Activated naive CD8-positive, alpha-beta T cell treated with anti-CD3 and anti-CD28 coated beads, Interleukin-2, amount 50 U/mL, for 24 hours (primary cell): Measurements from ENCODE around the gene PHACTR4.
A peak's percentile ranks its signal among the peaks of the same experiment; 100 is the strongest.

ENCODE experiments used
- ATAC-seq: fragments of 150-1000 bp; cut with Tn5 transposase; one replicate; pipeline ENCODE4 v1.10.0; 2021
- DNase-seq: peaks from one replicate; pipeline ENCODE4 v3.0.0; 2021
- H3K27ac Mint-ChIP-seq: one replicate; pipeline ENCODE4 v1.8.0; 2021; ENCODE audit warnings: mild to moderate bottlenecking, mixed read lengths
- H3K27me3 Mint-ChIP-seq: one replicate; pipeline ENCODE4 v1.8.0; 2021; ENCODE audit warnings: mixed read lengths
- H3K36me3 Mint-ChIP-seq: one replicate; pipeline ENCODE4 v1.8.0; 2021; ENCODE audit warnings: low read depth, mixed read lengths
- H3K4me1 Mint-ChIP-seq: one replicate; pipeline ENCODE4 v1.8.0; 2021; ENCODE audit warnings: mixed read lengths
- H3K4me3 Mint-ChIP-seq: one replicate; pipeline ENCODE4 v1.8.0; 2021; ENCODE audit warnings: mild to moderate bottlenecking, moderate library complexity, mixed read lengths
- H3K9me3 Mint-ChIP-seq: one replicate; pipeline ENCODE4 v1.8.0; 2021; ENCODE audit warnings: mixed read lengths

PHACTR4 gene

GRCh38 chr1:28392027-28392652 is 22.6 kb downstream of the PHACTR4 start:
- H3K27ac Mint-ChIP-seq, result no peak overlapping the region
- peak; percentile 71 for ATAC-seq
- no peaks in the 10 kb centered on the region for H3K9me3 Mint-ChIP-seq
- DNase-seq, result no peak
- no peaks in the 10 kb centered on the region for H3K27me3 Mint-ChIP-seq
- H3K36me3 Mint-ChIP-seq, result peaks cover 4% of the 10 kb centered on the region
- H3K4me1 Mint-ChIP-seq, result peaks cover 14% of the 10 kb centered on the region
- no peak overlapping the region for H3K4me3 Mint-ChIP-seq

DNA sequence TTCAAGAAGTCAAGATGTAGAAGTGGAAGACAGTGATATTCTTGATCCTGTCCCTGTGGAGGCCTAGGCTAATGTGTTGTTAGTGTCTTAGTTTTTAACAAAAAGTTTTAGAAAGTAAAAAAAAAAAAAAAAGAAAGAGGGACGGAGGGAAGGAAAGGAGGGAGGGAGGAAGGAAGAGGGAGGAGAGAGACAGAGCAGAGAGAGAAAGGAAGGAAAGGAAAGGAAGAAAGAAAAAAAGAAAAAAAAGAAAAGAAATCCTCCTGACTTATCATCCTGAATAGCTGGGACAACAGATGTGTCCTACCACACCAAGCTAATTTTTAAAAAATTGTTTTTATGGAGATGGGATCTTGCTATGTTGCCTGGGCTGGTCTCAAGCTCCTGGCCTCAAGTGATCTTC is 24.6 kb downstream of the PHACTR4 start:
- DNase-seq (no peak), ATAC-seq (no peak)
- Mint-ChIP-seq H3K36me3 (peaks cover 5% of the 10 kb centered on the region), H3K9me3 (no peaks in the 10 kb centered on the region), H3K4me1 (peaks cover 9% of the 10 kb centered on the region), H3K27ac (no peak overlapping the region), H3K27me3 (no peaks in the 10 kb centered on the region), H3K4me3 (no peak overlapping the region)

DNA sequence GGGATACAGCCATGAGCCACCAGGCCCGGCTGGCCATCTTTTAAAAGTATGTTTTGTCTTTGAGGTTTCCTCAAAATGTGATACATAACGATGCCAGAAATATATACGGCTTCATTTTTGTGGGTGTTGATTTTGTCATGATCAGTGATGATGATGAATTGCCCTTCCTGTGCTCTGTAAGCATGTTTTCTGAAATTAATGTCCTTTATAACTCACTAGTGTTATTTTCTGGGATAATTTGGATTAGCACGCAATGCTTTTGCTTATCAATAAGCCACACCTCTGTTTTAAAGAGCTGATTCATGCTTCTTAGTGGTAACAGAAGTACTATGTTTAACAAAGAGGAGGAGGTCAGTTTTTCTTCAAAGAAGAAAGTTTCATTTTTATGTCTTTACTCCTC is 25.6 kb downstream of the PHACTR4 start:
- Mint-ChIP-seq H3K27me3 (no peaks in the 10 kb centered on the region), H3K27ac (no peak overlapping the region), H3K9me3 (no peaks in the 10 kb centered on the region), H3K36me3 (peaks cover 5% of the 10 kb centered on the region), H3K4me3 (no peak overlapping the region), H3K4me1 (peaks cover 6% of the 10 kb centered on the region)
- DNase-seq (no peak), ATAC-seq (no peak)

DNA sequence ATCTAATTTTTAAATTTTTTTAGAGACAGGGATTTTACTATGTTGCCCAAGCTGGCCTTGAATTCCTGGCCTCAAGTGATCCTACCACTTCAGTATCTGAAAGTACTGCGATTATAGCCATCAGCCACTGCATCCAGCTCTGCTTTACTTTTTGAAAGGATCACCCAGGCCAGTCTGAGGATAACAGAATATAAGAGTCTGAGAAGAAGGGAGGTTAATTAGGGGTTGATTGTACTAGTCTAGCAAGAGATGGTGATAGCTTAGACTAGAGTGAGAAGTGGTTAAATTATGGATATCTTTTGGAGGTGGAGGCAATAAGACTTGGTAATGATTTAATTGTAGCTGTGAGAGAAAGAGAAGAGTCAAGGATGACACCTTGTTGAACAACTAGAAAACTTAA is 32.2 kb downstream of the PHACTR4 start:
- H3K27me3 Mint-ChIP-seq, result no peaks in the 10 kb centered on the region
- peaks cover 3% of the 10 kb centered on the region for H3K4me1 Mint-ChIP-seq
- H3K27ac Mint-ChIP-seq, result no peak overlapping the region
- no peaks in the 10 kb centered on the region for H3K9me3 Mint-ChIP-seq
- DNase-seq (no peak), ATAC-seq (no peak)
- no peak overlapping the region for H3K4me3 Mint-ChIP-seq
- peaks cover 3% of the 10 kb centered on the region for H3K36me3 Mint-ChIP-seq

DNA sequence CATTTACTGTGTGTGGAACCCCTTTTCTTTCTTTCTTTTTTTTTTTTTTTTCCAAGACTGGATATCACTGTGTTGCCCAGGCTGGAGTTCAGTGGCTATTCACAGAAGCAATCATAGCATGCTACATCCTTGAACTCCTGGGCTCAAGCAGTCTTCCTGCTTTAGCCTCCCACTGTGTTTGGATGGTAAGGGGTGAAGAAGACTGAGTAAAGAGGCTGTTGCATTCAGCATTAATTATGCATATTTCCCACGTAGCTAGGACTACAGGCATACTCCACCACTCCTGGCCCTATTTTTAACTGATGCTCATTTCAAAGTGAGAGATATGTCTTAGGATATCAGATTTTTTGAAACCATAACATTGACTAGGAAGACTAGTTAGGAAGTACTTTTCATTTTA is 39.5 kb downstream of the PHACTR4 start:
- Mint-ChIP-seq H3K9me3 (no peaks in the 10 kb centered on the region), H3K27me3 (no peaks in the 10 kb centered on the region), H3K36me3 (peaks cover 4% of the 10 kb centered on the region), H3K4me1 (peaks cover 6% of the 10 kb centered on the region), H3K27ac (no peak overlapping the region), H3K4me3 (no peak overlapping the region)
- DNase-seq (no peak), ATAC-seq (no peak)

- no peak overlapping the region for H3K4me3 Mint-ChIP-seq
- H3K4me1 Mint-ChIP-seq, result peaks cover 8% of the 10 kb centered on the region
- H3K9me3 Mint-ChIP-seq, result no peaks in the 10 kb centered on the region
- ATAC-seq, result no peak
- H3K36me3 Mint-ChIP-seq, result peaks cover 6% of the 10 kb centered on the region
- no peaks in the 10 kb centered on the region for H3K27me3 Mint-ChIP-seq
- H3K27ac Mint-ChIP-seq, result no peak overlapping the region
- DNase-seq, result no peak
Observed at GRCh38 chr1:28411656-28412055, 42.1 kb downstream of the PHACTR4 start.

DNA sequence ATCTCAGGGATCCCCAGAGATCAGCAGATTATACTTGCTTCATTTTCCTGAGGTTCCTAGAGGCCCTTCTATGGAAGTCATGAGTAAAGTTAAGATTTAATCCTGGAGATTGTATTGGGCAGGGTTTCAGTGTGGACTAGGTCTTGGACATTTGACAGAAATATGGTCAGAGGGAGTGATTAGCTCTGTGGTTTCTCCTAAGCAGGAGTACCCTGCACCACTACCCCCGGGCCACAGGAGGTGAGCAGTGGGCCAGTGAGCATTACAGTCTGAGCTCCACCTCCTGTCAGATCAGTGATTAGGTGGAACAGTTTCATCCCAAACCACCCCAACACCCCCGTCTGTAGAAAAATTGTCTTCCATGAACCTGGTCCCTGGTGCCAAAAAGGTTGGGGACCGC is 43.2 kb downstream of the PHACTR4 start:
- DNase-seq (no peak), ATAC-seq (no peak)
- Mint-ChIP-seq H3K4me3 (no peak overlapping the region), H3K9me3 (no peaks in the 10 kb centered on the region), H3K27ac (no peak overlapping the region), H3K27me3 (no peaks in the 10 kb centered on the region), H3K36me3 (peaks cover 6% of the 10 kb centered on the region), H3K4me1 (peaks cover 19% of the 10 kb centered on the region)

GRCh38 chr1:28416509-28417194 is 47.1 kb downstream of the PHACTR4 start:
- peaks cover 20% of the 10 kb centered on the region for H3K4me1 Mint-ChIP-seq
- H3K36me3 Mint-ChIP-seq, result peaks cover 4% of the 10 kb centered on the region
- H3K27me3 Mint-ChIP-seq, result no peaks in the 10 kb centered on the region
- no peak overlapping the region for H3K4me3 Mint-ChIP-seq
- no peak overlapping the region for H3K27ac Mint-ChIP-seq
- H3K9me3 Mint-ChIP-seq, result no peaks in the 10 kb centered on the region
- DNase-seq, result no peak
- ATAC-seq, result no peak

DNA sequence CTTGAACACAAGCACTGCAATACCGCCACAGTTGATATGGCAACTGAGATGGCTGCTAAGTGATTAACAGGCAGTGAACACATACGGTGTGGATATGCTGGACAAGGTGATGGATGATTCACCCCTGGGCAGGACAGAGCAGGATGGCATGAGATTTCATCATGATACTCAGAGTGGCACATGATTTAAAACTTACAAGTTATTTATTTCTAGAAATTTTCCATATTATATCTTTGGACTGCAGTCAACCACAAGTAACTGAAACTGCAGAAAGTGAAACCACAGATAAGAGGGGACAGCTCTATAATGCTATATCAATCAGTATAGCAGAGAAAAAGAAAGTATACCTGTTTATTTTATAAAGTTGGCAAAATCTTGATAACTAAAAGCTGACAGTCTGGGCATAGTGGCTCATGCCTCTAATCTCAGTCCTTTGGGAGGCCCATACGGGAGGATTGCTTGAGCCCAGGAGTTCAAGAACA is 47.9 kb downstream of the PHACTR4 start:
- Mint-ChIP-seq H3K36me3 (peaks cover 3% of the 10 kb centered on the region), H3K4me3 (peak overlapping the region; percentile 40), H3K27me3 (no peaks in the 10 kb centered on the region), H3K4me1 (peaks cover 20% of the 10 kb centered on the region), H3K27ac (peak overlapping the region; percentile 76), H3K9me3 (no peaks in the 10 kb centered on the region)
- DNase-seq (peak; percentile 9), ATAC-seq (peak; percentile 89)

DNA sequence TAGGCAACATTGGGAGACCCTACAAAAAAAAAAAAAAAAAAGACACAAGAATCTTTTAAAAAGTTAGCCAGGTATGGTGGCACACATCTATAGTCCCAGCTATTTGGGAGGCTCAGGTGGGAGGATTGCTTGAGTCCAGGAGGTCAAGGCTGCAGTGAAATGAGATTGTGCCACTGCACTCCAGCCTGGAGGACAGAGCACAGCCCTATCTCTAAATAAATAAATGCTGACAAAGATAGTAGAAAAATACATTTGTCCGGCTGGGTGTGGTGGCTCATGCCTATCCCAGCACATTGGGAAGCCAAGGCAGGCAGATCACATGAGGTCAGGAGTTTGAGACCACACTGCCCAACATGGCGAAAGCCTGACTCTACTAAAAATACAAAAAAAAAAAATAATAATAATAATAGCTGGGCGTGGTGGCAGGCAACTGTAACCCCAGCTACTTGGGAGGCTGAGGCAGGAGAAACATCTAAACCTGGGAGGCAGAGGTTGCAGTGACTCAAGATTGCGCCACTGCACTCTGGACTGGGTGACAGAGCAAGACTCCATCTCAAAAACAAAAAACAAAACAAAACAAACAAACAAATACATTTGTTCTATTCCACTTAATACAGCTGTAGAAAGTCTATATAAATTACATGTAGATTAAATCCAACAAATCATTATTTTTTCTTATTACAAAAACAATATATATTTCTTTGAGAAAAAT is 48.5 kb downstream of the PHACTR4 start:
- H3K9me3 Mint-ChIP-seq, result no peaks in the 10 kb centered on the region

GRCh38 chr1:28421744-28422143 is 52.2 kb downstream of the PHACTR4 start:
- peaks cover 23% of the 10 kb centered on the region for H3K4me1 Mint-ChIP-seq
- no peak overlapping the region for H3K4me3 Mint-ChIP-seq
- H3K9me3 Mint-ChIP-seq, result no peaks in the 10 kb centered on the region
- no peak for ATAC-seq
- no peak for DNase-seq
- H3K27ac Mint-ChIP-seq, result no peak overlapping the region
- H3K27me3 Mint-ChIP-seq, result no peaks in the 10 kb centered on the region
- H3K36me3 Mint-ChIP-seq, result peaks cover 7% of the 10 kb centered on the region

More for the DNA sequence above, 48.5 kb downstream of the PHACTR4 start:
- no peak overlapping the region for H3K4me3 Mint-ChIP-seq
- H3K27me3 Mint-ChIP-seq, result no peaks in the 10 kb centered on the region
- DNase-seq (no peak), ATAC-seq (no peak)
- H3K36me3 Mint-ChIP-seq, result peaks cover 3% of the 10 kb centered on the region
- H3K4me1 Mint-ChIP-seq, result peaks cover 20% of the 10 kb centered on the region
- peak overlapping the region; percentile 76 for H3K27ac Mint-ChIP-seq

DNA sequence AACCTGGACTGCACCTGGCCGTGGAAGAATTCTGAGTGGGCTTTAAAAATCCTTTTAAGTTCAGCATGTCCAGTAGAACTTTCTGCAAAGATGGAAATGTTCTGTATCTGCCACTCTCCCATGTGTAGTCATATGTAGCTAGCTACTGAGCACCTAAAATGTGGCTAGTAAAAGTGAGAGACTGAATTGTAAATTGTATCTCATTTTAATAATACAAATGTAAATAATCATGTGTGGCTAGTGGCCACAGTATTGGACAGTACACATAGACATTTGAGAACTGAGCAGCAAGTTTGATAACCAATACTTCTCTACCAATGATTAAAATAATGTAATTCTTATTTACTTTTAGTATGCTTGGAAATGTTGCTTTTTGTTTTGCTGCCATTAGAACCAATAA is 57.3 kb downstream of the PHACTR4 start:
- H3K27me3 Mint-ChIP-seq, result no peaks in the 10 kb centered on the region
- H3K9me3 Mint-ChIP-seq, result no peaks in the 10 kb centered on the region
- DNase-seq (no peak), ATAC-seq (no peak)
- no peak overlapping the region for H3K4me3 Mint-ChIP-seq
- H3K36me3 Mint-ChIP-seq, result peaks cover 6% of the 10 kb centered on the region
- no peak overlapping the region for H3K27ac Mint-ChIP-seq
- peaks cover 13% of the 10 kb centered on the region for H3K4me1 Mint-ChIP-seq

DNA sequence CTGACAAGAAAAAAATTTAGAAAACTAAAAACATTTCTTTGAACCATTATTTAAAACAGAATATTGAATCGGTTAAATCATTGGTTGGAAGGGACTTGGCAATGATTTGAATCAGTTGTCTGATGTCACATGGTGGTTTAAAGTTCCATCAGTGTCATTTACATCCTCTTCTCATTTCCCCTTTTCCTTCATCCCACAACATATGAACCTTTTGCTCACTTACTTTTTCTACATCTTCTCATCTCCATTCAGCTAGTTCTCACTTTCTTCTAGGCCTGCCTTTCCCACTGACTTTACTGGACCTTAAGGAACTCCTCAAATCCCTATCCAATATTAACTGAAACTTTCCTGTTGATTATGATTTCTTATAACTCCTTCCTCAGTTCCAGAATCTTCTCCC is 58.5 kb downstream of the PHACTR4 start:
- H3K27ac Mint-ChIP-seq, result no peak overlapping the region
- peaks cover 13% of the 10 kb centered on the region for H3K4me1 Mint-ChIP-seq
- DNase-seq (no peak), ATAC-seq (no peak)
- H3K27me3 Mint-ChIP-seq, result no peaks in the 10 kb centered on the region
- H3K36me3 Mint-ChIP-seq, result peaks cover 6% of the 10 kb centered on the region
- H3K9me3 Mint-ChIP-seq, result no peaks in the 10 kb centered on the region
- H3K4me3 Mint-ChIP-seq, result no peak overlapping the region

DNA sequence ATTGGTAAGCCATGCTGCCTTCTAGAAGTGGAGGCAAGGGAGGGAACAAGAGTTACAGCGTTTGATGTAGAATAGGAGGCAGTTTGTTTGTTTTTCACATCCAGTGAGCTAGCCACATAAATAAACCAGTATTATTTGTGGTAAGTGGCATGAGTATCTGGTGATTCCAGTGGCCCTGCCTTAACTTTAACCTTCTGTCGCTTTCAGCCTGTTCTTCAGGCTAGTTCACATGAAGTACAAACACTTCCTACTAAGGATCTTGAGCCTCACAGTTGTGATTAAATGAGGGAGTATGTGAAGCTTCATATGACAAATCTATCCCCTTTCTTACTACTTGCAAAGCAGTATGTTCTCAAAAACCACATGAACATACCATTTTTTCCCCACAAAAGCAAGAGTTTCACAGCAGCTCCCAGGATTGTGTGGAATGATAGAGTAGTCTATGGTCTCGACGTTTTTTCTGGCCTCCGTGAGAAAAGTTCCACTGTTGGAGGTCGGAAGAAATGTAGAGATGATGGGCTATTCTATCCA is 59.5 kb downstream of the PHACTR4 start:
- Mint-ChIP-seq H3K36me3 (peaks cover 6% of the 10 kb centered on the region), H3K27ac (no peak overlapping the region), H3K4me3 (no peak overlapping the region), H3K27me3 (no peaks in the 10 kb centered on the region), H3K4me1 (peaks cover 13% of the 10 kb centered on the region), H3K9me3 (no peaks in the 10 kb centered on the region)
- ATAC-seq, result no peak
- DNase-seq, result no peak
